COR-L47 (cell line): ENCODE measurements around the gene STRIP2.
"Not testable (repeated sequence)": the region's sequence is repeated elsewhere in the genome, so short reads cannot be mapped to it uniquely, and the experiment has no call there.

ENCODE experiments used
- DNase-seq: peaks from one replicate; lab custom pipeline; 2025; lab: John Stamatoyannopoulos, UW

The STRIP2 gene

GRCh38 chr7:129453510-129454248 is 19.4 kb downstream of the STRIP2 start:
- DNase-seq, result no peak

GRCh38 chr7:129454249-129454551 is 20.0 kb downstream of the STRIP2 start:
- no peak for DNase-seq

GRCh38 chr7:129456421-129456820 is 22.2 kb downstream of the STRIP2 start:
- no peak for DNase-seq

GRCh38 chr7:129457101-129457500 is 22.9 kb downstream of the STRIP2 start:
- DNase-seq, result no peak

- DNase-seq, result no peak
These were observed 23.9 kb downstream of the STRIP2 start for GRCh38 chr7:129458171-129458570.

GRCh38 chr7:129461809-129462208 is 27.6 kb downstream of the STRIP2 start:
- no peak for DNase-seq

- no peak for DNase-seq
These were observed 28.2 kb downstream of the STRIP2 start for GRCh38 chr7:129462420-129462819.

- DNase-seq, result no peak
These were observed 30.0 kb downstream of the STRIP2 start for GRCh38 chr7:129464194-129464593.

- no peak for DNase-seq
These were observed 30.8 kb downstream of the STRIP2 start for GRCh38 chr7:129465080-129465479.

GRCh38 chr7:129466796-129467195 is 32.6 kb downstream of the STRIP2 start:
- DNase-seq, result no peak

- no peak for DNase-seq
These were observed 33.9 kb downstream of the STRIP2 start for GRCh38 chr7:129468087-129468486.

GRCh38 chr7:129468547-129468946 is 34.3 kb downstream of the STRIP2 start:
- no peak for DNase-seq

- DNase-seq, result no peak
These were observed 35.7 kb downstream of the STRIP2 start for GRCh38 chr7:129469930-129470329.

GRCh38 chr7:129470411-129470810 is 36.2 kb downstream of the STRIP2 start:
- DNase-seq, result no peak

GRCh38 chr7:129471402-129471827 is 37.2 kb downstream of the STRIP2 start:
- no peak for DNase-seq

- not testable (repeated sequence) for DNase-seq
These were observed 41.7 kb downstream of the STRIP2 start for GRCh38 chr7:129475931-129476330.

GRCh38 chr7:129476398-129476797 is 42.2 kb downstream of the STRIP2 start:
- not testable (repeated sequence) for DNase-seq

GRCh38 chr7:129479831-129480230 is 45.6 kb downstream of the STRIP2 start:
- no peak for DNase-seq

GRCh38 chr7:129480674-129481363 is 46.6 kb downstream of the STRIP2 start:
- no peak for DNase-seq

- DNase-seq, result not testable (repeated sequence)
These were observed 47.1 kb downstream of the STRIP2 start for GRCh38 chr7:129481376-129481775.

- no peak for DNase-seq
These were observed 48.5 kb downstream of the STRIP2 start for GRCh38 chr7:129482781-129483180.

- no peak for DNase-seq
These were observed 55.3 kb downstream of the STRIP2 start for GRCh38 chr7:129489491-129489890.

- no peak for DNase-seq
These were observed 58.2 kb downstream of the STRIP2 start for GRCh38 chr7:129492391-129492790.

GRCh38 chr7:129493555-129493954 is 59.3 kb downstream of the STRIP2 start:
- DNase-seq, result no peak
